GM21619 (cell line): Measurements from ENCODE around the gene HTR3A.

ENCODE experiments used
- ATAC-seq: cut with Tn5 transposase; IDR thresholded peaks from one replicate; pipeline ENCODE4 v1.9.1; 2021; ENCODE audit not compliant: unreplicated experiment

HTR3A gene

DNA sequence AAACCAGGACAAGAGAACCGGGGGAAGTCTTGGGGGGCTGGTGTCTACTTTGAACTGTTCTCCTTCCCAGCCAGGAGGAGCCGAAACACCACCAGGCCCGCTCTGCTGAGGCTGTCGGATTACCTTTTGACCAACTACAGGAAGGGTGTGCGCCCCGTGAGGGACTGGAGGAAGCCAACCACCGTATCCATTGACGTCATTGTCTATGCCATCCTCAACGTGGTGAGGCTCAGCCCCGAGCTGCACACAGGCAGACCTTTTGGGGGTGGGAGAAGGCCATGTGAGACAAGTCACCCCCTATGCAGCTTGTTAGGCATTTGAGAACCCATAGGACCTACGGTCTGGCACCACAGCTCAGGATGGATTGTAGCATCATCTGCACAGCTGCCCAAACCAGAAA, 2.8 kb downstream of the HTR3A start:
- ATAC-seq = no peak

DNA sequence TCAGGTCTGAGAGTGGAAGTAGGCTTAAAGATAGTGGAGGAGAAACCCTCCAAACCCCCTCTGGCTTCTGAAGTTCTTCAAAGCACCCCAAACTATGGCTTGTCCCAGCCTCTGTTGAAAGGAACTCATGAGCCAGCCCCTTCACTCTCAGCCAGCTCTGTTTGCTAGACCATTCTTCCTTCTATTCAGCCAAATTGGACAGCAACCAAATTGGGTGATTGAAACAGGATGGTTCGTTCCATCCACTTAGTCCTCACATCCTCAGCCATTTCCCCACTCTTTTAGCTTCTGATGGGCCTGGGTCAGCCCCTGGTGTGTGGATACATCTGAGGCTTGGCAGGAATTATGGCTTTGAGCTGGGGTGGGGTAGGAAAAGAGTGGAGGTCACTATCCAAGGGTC, 4.5 kb downstream of the HTR3A start:
- ATAC-seq = no peak

DNA sequence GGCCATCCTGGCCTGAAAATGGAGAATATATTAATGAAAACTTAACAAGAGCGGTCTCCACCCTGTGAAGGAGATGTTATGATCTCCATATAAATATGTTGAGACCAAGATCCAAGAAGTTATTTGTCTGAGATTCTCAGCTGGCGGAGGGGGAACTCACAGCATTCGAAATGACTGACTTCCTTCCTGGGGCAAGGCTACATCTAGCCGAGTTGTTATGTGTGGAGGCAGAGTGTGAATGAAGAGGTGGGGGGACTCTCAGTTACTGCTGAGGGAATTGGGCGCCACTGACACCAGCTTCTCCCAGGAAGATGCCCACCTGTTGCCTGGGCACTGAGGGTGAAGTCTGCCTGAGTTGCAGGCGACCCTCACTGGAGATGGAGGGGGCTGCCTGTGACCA, 5.9 kb downstream of the HTR3A start:
- no peak for ATAC-seq

DNA sequence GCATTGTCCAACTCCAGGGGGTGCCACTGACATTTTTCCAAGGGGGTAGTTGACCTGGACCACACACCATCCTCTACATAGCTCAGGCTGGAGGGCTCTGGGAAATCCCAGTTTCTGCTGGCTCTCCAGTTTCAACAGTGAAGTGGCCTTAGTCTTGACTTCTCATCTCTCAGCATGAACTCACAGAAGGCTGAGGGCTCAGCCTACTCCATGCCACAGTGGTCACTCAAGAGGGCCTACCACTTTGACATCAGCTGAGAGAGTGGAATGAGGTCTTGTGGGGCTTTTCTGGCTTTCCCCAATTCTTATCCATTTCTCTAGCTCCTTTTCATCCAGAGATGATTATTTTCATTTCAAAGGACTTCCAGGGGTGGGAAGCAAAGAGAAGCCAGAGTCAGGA, 7.4 kb downstream of the HTR3A start:
- no peak for ATAC-seq

DNA sequence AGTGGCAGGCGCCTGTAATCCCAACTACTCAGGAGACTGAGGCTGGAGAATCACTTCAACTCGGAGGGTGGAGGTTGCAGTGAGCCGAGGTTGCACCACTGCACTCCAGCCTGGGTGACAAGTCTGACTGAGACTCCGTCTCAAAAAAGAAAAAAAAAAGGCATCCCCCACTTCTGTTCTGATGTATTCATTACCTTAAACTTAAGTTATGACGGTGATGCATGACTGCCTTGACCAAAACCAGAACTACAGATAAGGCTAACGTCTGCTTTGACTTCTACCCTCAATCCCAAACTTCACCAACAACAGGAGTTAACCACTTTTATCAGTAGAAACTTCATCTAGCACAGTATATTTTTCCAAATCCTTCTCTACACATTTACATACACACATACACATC, 9.9 kb downstream of the HTR3A start:
- no peak for ATAC-seq

DNA sequence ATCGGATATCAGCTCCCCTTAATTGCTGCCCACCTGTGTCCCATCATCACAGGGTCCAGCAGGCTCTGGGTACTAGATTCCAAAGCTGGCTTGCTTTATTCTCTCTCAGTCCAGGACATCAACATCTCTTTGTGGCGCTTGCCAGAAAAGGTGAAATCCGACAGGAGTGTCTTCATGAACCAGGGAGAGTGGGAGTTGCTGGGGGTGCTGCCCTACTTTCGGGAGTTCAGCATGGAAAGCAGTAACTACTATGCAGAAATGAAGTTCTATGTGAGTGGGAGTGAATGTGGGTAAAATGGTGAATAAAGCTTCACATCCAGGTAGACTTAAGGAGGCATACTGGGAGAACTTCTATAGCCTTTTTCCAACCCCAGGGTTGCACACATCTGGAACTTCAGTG, 11.0 kb downstream of the HTR3A start:
- ATAC-seq = no peak

DNA sequence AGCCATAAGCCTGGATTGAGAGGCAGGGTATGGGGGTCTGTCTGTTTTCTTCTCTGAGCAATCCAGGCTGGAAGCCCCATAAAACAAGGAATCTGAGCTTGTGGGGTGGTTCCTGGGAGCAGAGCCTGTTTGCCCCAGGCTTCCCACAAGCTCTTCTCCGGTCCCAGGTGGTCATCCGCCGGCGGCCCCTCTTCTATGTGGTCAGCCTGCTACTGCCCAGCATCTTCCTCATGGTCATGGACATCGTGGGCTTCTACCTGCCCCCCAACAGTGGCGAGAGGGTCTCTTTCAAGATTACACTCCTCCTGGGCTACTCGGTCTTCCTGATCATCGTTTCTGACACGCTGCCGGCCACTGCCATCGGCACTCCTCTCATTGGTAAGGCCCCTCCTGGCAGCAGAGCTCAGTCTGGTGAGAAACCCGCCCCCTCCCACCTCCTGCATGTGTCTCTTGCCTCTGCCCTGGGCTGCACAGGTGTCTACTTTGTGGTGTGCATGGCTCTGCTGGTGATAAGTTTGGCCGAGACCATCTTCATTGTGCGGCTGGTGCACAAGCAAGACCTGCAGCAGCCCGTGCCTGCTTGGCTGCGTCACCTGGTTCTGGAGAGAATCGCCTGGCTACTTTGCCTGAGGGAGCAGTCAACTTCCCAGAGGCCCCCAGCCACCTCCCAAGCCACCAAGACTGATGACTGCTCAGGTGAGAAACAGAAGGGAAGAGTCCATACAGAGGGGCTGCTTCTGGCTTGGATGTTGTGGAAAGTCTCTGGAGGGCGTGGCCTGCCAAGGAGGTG, 11.6 kb downstream of the HTR3A start:
- no peak for ATAC-seq

DNA sequence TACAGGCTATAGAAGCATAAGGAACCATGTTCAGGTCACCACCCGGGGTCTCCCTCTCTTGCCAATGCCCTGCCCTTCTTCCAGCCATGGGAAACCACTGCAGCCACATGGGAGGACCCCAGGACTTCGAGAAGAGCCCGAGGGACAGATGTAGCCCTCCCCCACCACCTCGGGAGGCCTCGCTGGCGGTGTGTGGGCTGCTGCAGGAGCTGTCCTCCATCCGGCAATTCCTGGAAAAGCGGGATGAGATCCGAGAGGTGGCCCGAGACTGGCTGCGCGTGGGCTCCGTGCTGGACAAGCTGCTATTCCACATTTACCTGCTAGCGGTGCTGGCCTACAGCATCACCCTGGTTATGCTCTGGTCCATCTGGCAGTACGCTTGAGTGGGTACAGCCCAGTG, 14.5 kb downstream of the HTR3A start:
- ATAC-seq = no peak

DNA sequence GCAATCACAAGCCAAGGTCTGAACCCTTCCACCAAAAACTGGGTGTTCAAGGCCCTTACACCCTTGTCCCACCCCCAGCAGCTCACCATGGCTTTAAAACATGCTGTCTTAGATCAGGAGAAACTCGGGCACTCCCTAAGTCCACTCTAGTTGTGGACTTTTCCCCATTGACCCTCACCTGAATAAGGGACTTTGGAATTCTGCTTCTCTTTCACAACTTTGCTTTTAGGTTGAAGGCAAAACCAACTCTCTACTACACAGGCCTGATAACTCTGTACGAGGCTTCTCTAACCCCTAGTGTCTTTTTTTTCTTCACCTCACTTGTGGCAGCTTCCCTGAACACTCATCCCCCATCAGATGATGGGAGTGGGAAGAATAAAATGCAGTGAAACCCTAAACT, 15.0 kb downstream of the HTR3A start:
- ATAC-seq = no peak

DNA sequence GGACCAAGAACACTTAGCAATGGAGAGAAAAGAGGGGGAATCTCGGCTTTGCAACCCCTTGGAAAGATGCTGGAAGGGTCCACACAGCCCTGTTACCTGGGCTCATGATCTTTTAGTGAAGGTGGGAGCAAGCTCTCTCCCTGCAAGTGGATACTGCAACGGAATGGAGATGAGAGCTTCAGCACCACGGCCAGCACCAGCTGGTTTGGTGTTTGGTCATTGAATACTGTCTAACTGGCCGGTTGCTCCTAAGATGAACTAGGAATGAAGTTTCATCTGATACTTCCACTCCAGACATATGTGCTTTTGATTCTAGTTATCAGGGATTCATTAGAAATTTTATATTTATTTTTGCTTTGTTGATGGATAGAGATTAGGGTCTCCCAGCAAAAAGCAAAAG, 16.3 kb downstream of the HTR3A start:
- ATAC-seq = no peak

DNA sequence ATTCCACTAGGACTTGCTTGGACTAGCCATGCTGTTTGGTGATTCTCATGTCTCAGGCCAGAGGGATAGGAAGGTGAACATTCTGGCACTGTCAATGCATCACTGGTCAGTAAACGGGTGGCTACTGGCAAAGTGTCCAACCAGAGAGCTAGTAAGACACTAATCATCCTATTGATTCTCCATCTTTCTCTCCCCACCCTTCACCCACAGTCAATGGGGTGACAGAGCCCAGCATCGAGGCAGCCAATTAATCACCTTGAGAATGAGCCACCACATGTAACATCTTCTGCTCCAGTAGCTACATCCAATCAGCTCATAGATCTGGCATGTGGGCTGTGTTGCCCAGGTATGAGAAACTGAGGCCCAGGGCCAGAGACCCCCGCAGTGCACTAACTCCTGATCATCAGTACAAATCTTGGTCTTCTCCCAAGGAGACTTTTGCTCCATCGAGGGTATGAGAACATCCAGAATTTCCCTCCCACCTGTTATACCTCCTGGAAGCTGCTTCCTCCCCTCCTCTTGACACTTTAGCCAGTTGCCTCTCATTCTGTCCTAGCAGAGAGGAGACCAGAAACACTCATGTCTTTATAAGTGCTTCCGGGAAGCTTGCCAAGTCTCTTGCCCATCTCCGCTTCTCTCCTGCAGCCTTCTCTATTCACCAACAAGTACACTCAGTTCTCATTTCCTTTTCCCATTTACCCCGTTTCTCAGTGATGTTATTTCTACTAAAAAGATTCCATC, 17.0 kb downstream of the HTR3A start:
- ATAC-seq = no peak

DNA sequence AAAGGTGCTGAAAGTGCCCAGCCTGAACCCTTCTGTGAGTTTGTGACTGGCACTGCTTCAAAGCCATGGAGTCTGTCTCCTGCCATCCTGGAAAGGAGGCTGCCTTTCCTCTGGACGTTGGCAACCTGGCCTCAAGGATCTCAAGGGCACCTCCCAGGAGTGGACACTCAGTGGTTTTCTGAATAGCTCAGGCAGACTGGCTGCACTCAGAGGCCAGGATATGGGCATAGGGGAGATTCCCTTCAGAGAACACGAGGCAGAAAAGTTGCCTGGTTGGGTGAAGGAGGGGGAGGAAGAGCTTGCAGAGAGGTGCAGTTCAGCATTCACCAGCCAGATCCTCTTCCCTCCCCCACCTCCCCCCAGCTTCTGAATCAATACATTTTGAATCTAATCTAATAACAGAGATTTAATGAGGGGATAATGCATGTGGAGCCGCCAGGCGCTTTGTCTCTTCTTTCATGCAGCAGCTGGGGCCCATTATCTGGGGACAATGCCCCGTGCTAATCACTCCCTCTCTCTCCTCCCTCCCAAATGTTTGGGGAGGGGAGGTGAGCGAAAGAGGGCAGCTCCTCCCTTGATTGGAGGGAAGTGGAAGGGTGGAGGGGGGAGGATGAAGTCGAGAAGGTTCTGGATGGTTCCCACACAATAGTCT, 17.7 kb downstream of the HTR3A start:
- no peak for ATAC-seq

DNA sequence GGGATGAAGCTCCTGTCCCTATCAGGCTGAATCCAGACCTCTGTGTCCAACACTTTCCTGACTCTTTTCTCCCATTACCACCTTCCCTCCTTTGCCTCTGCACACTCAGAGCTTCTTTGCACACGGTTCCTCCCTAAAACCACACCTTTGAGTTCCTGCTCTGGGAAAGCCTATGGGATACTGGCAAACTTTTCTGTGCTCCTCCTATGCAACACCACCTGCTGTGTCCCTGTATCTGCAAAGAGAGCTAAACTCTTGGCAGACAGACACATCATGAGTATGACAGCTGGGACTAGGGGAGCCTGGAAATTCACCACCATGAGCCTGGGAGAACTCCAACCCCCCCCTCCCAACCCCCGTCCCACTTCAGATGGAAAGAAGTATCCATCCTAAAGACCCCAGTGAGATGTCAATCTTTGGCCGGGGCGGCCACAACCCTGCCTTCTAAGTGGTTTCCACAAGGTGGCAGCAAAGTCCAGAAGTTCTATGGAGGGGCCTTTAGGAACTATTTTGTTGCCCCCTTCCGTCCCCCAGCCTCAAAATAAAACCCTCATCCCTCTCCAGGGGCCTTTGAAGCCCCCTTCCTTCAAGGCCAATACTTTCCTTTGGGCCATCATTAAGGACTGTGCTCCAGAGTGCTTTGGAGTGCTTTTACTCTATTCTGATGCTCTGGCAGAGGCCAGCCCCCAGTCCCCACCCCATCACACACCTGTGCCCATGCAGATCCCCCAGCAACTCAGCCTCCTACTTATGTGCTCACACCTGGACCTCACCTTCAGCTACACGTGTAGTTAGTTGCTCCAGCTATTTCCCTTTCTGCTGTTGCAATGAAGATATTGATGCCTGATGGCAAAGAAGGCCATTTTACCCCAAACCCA, 19.4 kb downstream of the HTR3A start:
- no peak for ATAC-seq

DNA sequence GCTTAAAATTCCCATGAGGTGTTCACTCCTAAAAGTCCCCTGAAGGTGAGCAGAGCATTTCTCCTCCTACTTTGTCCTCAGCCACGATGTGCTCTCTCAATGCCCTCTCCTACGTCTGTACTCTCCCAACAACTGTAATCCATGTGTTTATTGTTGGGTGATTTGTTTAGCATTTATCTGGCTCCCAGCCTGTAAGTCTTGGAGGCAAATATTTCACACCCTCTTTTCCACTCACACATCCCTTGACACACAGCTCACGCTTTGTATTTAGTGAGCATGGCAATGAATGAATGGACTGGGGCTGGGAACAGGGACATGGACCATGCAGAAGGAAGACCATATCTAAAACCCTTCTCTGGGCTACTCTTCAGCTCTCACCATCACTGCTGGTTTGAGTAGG, 22.6 kb downstream of the HTR3A start:
- ATAC-seq = no peak

DNA sequence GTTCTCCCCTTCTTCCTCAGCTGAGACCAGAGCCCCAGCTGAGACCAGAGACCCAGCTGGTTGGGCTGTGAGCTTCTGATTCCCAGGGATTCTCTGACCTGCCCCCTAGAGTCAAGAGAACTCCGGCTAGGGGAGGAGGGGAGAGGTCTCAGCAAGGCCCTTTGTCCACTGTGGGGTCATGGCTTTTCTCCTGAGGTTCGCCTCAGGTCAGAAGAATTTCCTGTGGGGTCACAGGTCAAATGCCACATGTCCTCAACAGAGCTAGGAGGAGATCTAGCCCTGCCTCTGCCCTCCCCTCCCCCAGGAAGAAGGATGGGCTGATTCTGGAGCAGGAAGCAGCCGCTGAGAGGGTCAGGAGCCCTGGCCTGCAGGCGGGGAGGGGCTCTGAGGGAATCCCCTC, 23.7 kb downstream of the HTR3A start:
- no peak for ATAC-seq

DNA sequence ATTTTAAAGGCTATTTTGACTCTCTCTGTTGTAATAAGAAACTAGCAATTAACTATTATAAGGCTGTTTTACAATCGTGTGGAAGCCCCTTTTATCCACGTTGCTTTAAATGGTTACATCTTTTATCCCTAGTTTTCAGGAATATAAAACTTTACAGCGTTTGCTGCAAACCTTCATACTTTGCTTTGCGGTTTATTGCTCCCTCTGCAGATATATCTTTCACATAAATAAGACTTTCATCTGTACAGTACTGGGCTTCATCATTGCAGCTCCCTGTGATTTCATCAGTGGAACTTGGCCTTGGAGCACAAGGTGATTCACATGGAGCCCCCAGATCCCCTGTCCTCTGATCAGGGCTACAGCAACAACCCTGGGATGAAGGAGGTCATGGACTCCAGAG, 25.6 kb downstream of the HTR3A start:
- no peak for ATAC-seq

DNA sequence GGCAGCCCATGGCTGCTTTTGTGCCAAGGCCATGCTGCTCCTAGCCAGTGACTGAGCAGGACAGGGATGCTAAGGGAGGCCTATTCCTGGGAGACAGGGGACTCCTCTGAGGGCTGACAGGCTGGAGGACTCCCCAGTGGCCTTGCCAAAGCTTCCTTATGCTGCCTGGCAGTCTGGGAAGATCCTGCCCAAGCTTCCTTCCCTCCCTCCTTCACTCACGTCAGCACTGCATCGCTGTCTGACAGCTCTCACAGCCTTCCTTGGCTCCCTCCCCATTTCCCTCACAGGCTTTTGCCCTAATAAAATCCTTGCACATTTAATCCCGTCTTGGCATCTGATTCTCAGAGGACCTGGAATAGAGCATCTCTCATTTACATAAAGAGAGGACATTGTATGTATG, 26.5 kb downstream of the HTR3A start:
- ATAC-seq = no peak

DNA sequence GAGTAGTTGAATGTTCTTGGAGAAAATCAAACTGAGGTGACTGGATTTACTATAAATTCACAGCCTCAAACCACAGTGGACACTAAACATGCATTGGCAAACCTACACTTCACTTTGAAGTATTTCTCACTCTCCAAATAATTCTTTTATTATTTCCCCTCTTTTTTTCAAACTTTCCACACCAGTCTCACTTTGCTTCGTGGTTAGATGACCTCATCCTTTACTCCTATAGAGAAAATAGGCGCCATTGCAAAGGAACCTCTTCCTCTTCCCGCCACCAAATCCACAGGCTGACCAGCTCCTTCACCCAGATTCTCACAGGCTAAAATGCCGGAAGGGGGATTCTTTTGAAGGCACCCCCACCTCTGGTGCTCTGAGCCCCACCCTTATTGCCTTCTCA, 33.4 kb downstream of the HTR3A start:
- ATAC-seq = no peak

DNA sequence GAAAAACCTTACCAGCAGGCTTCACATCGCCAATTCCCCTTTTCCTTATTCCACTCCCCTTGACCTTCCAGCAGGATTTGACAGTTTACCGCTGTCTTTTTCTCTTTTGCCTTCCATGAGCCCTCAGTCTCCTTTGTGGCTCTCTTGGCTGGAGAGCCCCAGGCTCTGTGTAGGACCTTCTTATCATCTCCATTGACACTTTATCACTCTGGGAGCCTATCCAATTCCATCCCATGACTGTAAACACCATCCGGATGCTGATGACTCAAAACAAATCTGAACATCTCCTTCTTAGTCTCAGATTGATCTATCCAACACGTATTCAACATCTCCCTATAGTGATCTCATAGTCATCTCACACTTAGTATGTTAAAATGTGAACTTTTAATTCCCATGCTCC, 36.0 kb downstream of the HTR3A start:
- no peak for ATAC-seq

DNA sequence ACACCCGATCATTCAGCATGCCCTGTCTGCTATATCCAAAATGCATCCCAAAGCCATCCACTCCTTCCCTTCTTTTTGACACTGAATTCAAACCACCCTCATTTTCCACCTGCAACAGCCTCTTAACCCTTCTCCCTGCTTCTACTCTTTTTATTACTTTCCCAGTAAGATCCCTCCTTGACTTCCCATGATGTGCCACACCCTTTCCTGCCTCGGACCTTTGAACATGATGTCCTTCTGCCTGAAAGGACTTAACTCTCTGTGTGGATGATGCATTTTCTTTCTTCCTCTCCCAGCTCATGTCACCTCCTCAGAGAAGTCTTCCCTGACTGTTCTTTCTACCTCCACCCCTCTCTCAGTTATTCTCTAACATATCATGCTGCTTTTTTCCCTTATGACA, 36.5 kb downstream of the HTR3A start:
- ATAC-seq = no peak

DNA sequence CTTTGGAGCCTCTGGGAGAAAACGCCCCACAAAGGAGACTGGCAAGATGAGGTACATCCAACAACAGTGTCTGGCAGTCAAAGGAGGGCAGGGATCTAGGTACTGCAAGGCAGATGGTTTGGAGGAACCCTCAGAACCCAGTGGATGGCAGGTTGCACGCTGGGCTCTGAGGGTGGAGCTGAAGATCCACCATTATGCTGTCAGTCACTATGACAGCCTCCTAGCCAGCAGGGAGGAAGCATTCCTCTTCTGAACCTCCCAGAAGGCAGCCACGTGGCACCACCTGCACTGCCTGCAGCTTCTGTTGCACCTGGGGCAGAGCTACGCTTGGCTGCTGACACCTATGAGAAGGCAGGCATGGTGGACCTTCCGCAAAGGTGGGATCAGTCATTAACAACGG, 40.2 kb downstream of the HTR3A start:
- no peak for ATAC-seq
